GM23248 (cell line): ENCODE results near the gene TIGD6. TPM values are rescaled to one million over a fixed set of nuclear protein-coding genes. Genes with fewer than 3 reads are reported as not detected.

Experiments
- DNase-seq: peaks from one replicate; pipeline ENCODE4 v3.0.0-alpha.2; 2015
- H2AFZ ChIP-seq: fragments of 200-600 bp; sonication (generic); 2 replicates; pipeline ENCODE4 v1.6.1; 2016; ENCODE audit warnings: antibody characterized with exemption
- H3F3A ChIP-seq: fragments of 200-600 bp; sonication (generic); 2 replicates; pipeline ENCODE4 v1.6.1; 2016; ENCODE audit warnings: mild to moderate bottlenecking, antibody characterized with exemption, mixed run types; ENCODE audit not compliant: insufficient read depth
- H3K27ac ChIP-seq: fragments of 200-600 bp; sonication (generic); 2 replicates; pipeline ENCODE4 v1.5.1; 2016; ENCODE audit warnings: mild to moderate bottlenecking
- H3K27me3 ChIP-seq: fragments of 200-600 bp; sonication (generic); replicated peaks from 2 replicates; pipeline ENCODE4 v1.6.1; 2016; ENCODE audit warnings: mild to moderate bottlenecking; ENCODE audit not compliant: insufficient read depth
- H3K36me3 ChIP-seq: fragments of 200-600 bp; sonication (generic); 2 replicates; pipeline ENCODE4 v1.6.1; 2016; ENCODE audit warnings: low read depth, mild to moderate bottlenecking
- H3K4me1 ChIP-seq: fragments of 200-600 bp; sonication (generic); 2 replicates; pipeline ENCODE4 v1.6.1; 2016; ENCODE audit warnings: mild to moderate bottlenecking; ENCODE audit not compliant: insufficient read depth
- H3K4me2 ChIP-seq: fragments of 200-600 bp; sonication (generic); one replicate; pipeline ENCODE4 v1.6.1; 2016; ENCODE audit warnings: mild to moderate bottlenecking; ENCODE audit not compliant: unreplicated experiment
- H3K4me3 ChIP-seq: fragments of 200-600 bp; sonication (generic); 2 replicates; pipeline ENCODE4 v1.5.1; 2016; ENCODE audit warnings: mild to moderate bottlenecking
- H3K79me2 ChIP-seq: fragments of 200-600 bp; sonication (generic); 2 replicates; pipeline ENCODE4 v1.6.1; 2016; ENCODE audit warnings: mild to moderate bottlenecking; ENCODE audit not compliant: insufficient read depth
- H3K9ac ChIP-seq: fragments of 200-600 bp; sonication (generic); 2 replicates; pipeline ENCODE4 v1.6.1; 2016; ENCODE audit warnings: mild to moderate bottlenecking
- H3K9me2 ChIP-seq: fragments of 200-600 bp; sonication (generic); 2 replicates; pipeline ENCODE4 v1.6.1; 2016; ENCODE audit warnings: mixed run types, mild to moderate bottlenecking, moderate library complexity; ENCODE audit not compliant: insufficient read depth
- H3K9me3 ChIP-seq: fragments of 200-600 bp; sonication (generic); one replicate; pipeline ENCODE4 v1.6.1; 2017; ENCODE audit warnings: low read depth
- H4K20me1 ChIP-seq: fragments of 200-600 bp; sonication (generic); 2 replicates; pipeline ENCODE4 v1.6.0; 2016; ENCODE audit not compliant: insufficient read depth
- EZH2 ChIP-seq: fragments of 200-600 bp; sonication (generic); IDR thresholded peaks from 2 replicates; pipeline ENCODE4 v1.6.1; 2018; ENCODE audit warnings: antibody characterized with exemption, mild to moderate bottlenecking; ENCODE audit not compliant: insufficient read depth, poor library complexity, severe bottlenecking
- EZH2phosphoT487 ChIP-seq: fragments of 200-600 bp; sonication (generic); IDR thresholded peaks from 2 replicates; pipeline ENCODE4 v1.6.1; 2018; ENCODE audit warnings: antibody characterized with exemption, moderate library complexity, mild to moderate bottlenecking, low read depth; ENCODE audit not compliant: insufficient read depth
- WGBS, 2 experiments: methylation state at CpG; one replicate each; pipeline ENCODE4 v1.1.6; 2015 to 2017; ENCODE audit warnings: low lambda C conversion rate in 2 of 2, low coverage in 1 of 2; ENCODE audit errors: missing lambda C conversion rate in 2 of 2; 5-methylcytosine and 5-hydroxymethylcytosine counted together
- in situ Hi-C: fragments of 300-500 bp; cut with MboI; formaldehyde crosslinking; loops from 2 replicates; pipeline ENCODE4 v1.15.0; 2020
- polyA plus RNA-seq: library from polyadenylated mRNA; unstranded; fragments of >200 nt; fragmentation: Nextera tagmentation; extraction: Ambion mirVana; gene quantifications from 2 replicates; pipeline ENCODE4 v1.2.1, GENCODE V29; 2016
- total RNA-seq: library from RNA; depleted of rRNA; stranded (reverse); fragments of >200 nt; shearing (Covaris generic); gene quantifications from 2 replicates; pipeline ENCODE4 v1.2.3, GENCODE V29; 2014

TIGD6 gene
- total and polyA plus RNA-seq, 2 experiments from 2014 or later: 4.6 to 5.3 TPM

- Histone ChIP-seq H3K9ac (no peak overlapping the region), H3K4me2 (no peak overlapping the region), H3K4me3 (no peak overlapping the region), H3K9me3 (no peaks in the 10 kb centered on the region), H3F3A (peaks cover 27% of the 10 kb centered on the region), H3K36me3 (no peaks in the 10 kb centered on the region), H2AFZ (no peak overlapping the region), H3K27me3 (no peaks in the 10 kb centered on the region), H3K79me2 (peaks cover 17% of the 10 kb centered on the region), H4K20me1 (no peaks in the 10 kb centered on the region), H3K27ac (no peak overlapping the region), H3K9me2 (no peaks in the 10 kb centered on the region), H3K4me1 (peaks cover 17% of the 10 kb centered on the region)
- 82 to 85% methylated on average over 14 of the region's 14 CpGs for WGBS, 2 experiments
- peak; percentile 19 for DNase-seq
- no peak for TF ChIP-seq EZH2
- no peak for TF ChIP-seq EZH2phosphoT487
- in situ Hi-C loops: no loop called here
These were observed 4.9 kb downstream of the TIGD6 start for GRCh38 chr5:149995385-149996204.

GRCh38 chr5:149993471-149993870 lies 7.0 kb downstream of the TIGD6 start:
- in situ Hi-C loops: no loop called here
- no peak for DNase-seq
- no peaks in the 10 kb centered on the region for H3K27me3 ChIP-seq

GRCh38 chr5:149990518-149991376 lies 9.7 kb downstream of the TIGD6 start:
- peak; percentile 77 for DNase-seq
- 70 to 75% methylated on average over 4 of the region's 4 CpGs for WGBS, 2 experiments

More at GRCh38 chr5:149993471-149993870, 7.0 kb downstream of the TIGD6 start:
- Histone ChIP-seq H3K4me3 (no peak overlapping the region), H2AFZ (no peak overlapping the region), H3K36me3 (no peaks in the 10 kb centered on the region), H3K4me2 (no peak overlapping the region), H3K79me2 (0 out of 2 replicates have a peak, but pooled peaks cover 2% of the 10 kb centered on the region), H3K9me3 (no peaks in the 10 kb centered on the region), H3K27ac (no peak overlapping the region), H3K9me2 (no peaks in the 10 kb centered on the region), H3F3A (peaks cover 17% of the 10 kb centered on the region; the same call in 1 of the 2 replicates), H4K20me1 (no peaks in the 10 kb centered on the region), H3K4me1 (peaks cover 10% of the 10 kb centered on the region), H3K9ac (no peak overlapping the region)
- 96 to 98% methylated on average over 3 of the region's 3 CpGs for WGBS, 2 experiments
- no peak for TF ChIP-seq EZH2phosphoT487
- TF ChIP-seq EZH2: no peak

GRCh38 chr5:149988126-149988525 lies 12.3 kb downstream of the TIGD6 start:
- Histone ChIP-seq H3K4me1 (no peaks in the 10 kb centered on the region), H3K9ac (no peak overlapping the region), H3F3A (0 out of 2 replicates have a peak, but pooled peaks cover 6% of the 10 kb centered on the region), H3K27ac (no peak overlapping the region), H3K36me3 (no peaks in the 10 kb centered on the region; the same call in 1 of the 2 replicates), H3K9me2 (no peaks in the 10 kb centered on the region), H4K20me1 (no peaks in the 10 kb centered on the region), H3K4me3 (no peak overlapping the region), H3K9me3 (no peaks in the 10 kb centered on the region), H3K27me3 (no peaks in the 10 kb centered on the region), H3K4me2 (no peak overlapping the region), H2AFZ (no peak overlapping the region), H3K79me2 (no peaks in the 10 kb centered on the region)
- in situ Hi-C loops: no loop called here
- TF ChIP-seq EZH2phosphoT487 (no peak), EZH2 (no peak)
- no peak for DNase-seq
- 88 to 91% methylated on average over 5 of the region's 5 CpGs for WGBS, 2 experiments

More at GRCh38 chr5:149990518-149991376, 9.7 kb downstream of the TIGD6 start:
- Histone ChIP-seq H4K20me1 (no peaks in the 10 kb centered on the region), H3K4me1 (peaks cover 10% of the 10 kb centered on the region), H3K27me3 (no peaks in the 10 kb centered on the region), H3F3A (peaks cover 17% of the 10 kb centered on the region; the same call in 1 of the 2 replicates), H3K79me2 (no peaks in the 10 kb centered on the region), H3K27ac (no peak overlapping the region), H2AFZ (no peak overlapping the region), H3K36me3 (no peaks in the 10 kb centered on the region; the same call in 1 of the 2 replicates), H3K9me2 (no peaks in the 10 kb centered on the region), H3K9ac (no peak overlapping the region), H3K9me3 (no peaks in the 10 kb centered on the region), H3K4me3 (no peak overlapping the region), H3K4me2 (no peak overlapping the region)
- in situ Hi-C loops: no loop called here
- TF ChIP-seq EZH2 (no peak), EZH2phosphoT487 (no peak)
